ENCODE data around the gene MYOM3.
"Not testable (repeated sequence)": the region's sequence is repeated elsewhere in the genome, so short reads cannot be mapped to it uniquely, and the experiment has no call there.

Gene MYOM3

GRCh38 chr1:24022581-24023361 lies 89.2 kb downstream of the MYOM3 start:
- no peak for DNase-seq

GRCh38 chr1:24021403-24022266 lies 90.3 kb downstream of the MYOM3 start:
- no peak for DNase-seq

GRCh38 chr1:24020470-24020869 lies 91.5 kb downstream of the MYOM3 start:
- no peak for DNase-seq

GRCh38 chr1:24020025-24020424 lies 91.9 kb downstream of the MYOM3 start:
- DNase-seq, result no peak

DNA sequence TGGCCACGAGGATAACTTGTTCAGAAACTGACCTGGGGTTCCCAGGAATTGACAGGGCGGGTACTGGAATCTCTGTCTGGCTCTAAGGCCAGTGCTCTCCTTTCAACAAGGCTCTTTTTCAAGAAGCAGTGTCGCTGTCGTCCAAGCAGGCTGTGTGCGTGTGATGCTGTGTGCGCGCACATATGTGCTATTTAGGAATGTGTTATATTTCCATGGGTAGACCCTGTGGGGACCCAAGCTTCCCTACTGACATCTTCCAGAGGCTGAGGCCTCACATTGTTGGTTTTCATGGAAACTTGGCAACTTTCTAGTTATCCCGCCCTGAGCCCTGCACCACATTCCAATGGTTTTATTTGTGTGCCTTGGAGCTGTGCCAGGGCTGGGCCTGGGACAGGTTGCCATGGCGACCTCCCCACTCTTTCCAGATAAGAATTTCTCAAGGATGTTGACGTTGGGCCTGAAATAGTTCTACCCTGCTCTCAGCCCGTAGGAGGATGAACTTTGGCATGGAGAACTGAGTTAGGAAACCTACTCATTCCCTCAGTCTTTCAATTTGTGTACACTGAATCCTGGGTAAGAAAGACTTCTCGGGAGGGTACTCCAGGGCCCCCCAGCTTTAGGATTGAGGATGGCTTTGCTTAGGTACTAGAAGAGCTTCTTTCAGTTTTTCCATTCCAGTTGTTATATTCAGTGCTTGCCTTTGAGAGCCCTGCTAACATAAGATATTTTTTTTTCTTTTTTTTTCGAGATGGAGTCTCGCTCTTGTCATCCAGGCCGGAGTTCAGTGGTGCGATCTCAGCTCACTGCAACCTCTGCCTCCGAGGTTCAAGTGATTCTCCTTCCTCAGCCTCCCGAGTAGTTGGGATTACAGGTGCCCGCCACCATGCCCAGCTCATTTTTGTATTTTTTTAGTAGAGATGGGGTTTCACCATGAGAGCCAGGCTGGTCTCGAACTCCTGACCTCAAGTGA lies 93.0 kb downstream of the MYOM3 start:
- DNase-seq, result no peak

DNA sequence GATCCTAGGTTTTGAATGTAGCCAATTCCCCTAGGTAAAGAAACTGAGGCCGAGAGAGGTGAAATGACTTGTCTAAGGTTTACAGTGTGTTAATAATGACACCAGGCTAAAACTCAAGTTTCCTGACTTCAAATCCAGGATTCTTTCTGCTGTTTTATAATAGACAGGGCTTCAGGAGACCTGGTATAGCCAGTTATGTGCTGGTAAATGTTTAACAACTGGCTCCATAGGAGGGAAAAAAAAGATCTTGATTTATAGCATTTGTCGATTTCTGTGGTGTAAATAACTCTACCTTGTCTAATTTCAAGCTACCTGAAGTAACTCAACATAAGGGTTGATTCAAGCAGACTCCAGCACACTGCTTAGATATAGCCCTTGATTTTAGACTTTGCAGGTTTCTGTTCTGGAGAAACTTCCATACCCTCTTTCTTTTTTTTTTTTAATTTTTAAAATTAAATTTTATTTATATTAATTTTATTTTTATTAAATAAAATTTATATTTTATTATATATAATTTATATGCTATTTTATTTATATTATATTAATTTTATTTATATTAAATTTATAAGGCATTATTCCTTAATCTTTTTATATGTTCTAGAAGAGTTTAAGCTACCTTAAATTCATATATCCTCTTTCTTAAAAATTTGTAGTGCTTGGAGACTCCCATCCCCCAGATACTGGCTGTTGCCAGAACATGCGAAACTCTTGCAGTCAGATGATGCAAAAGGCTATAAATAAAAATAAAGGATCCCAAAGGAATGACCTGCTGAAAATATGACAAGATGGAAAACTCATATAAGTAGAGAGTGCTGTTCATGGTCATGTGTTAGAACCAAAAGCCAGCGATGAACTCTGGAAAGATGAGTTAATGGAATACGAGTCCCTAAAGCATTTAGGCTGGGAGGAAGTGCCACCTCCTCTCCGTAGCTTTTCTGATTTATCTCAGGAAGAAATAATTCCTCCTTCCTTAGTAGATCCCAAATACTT lies 96.4 kb downstream of the MYOM3 start:
- no peak for DNase-seq

DNA sequence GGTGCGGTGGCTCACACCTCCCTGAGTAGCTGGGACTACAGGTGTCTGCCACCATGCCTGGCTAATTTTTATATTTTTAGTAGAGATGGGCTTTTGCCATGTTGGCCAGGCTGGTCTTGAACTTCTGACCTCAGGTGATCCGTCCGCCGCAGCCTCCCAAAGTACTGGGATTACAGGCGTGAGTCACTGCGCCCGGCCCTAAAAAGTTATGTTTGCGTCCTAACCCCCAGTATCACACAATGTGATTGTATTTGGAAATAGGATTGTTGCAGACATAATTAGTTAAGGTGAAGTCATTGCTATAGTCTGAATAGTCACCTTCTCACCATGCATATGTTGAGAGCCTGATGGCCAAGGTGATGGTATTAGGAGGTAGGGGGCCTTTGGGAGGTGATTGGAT lies 99.1 kb downstream of the MYOM3 start:
- not testable (repeated sequence) for DNase-seq

GRCh38 chr1:24010650-24011049 lies 101.3 kb downstream of the MYOM3 start:
- DNase-seq, result no peak

- no peak for DNase-seq
These were observed 102.5 kb downstream of the MYOM3 start for GRCh38 chr1:24009406-24009805.

GRCh38 chr1:24008574-24009184 lies 103.3 kb downstream of the MYOM3 start:
- DNase-seq, result not testable (repeated sequence)

- no peak for DNase-seq
These were observed 104.9 kb downstream of the MYOM3 start for GRCh38 chr1:24007079-24007478.
